GM18873 (cell line): ENCODE results near the gene SRPX.

ENCODE experiments used
- ATAC-seq: cut with Tn5 transposase; IDR thresholded peaks from one replicate; pipeline ENCODE4 v1.9.1; 2021; ENCODE audit warnings: mild to moderate bottlenecking, moderate library complexity, moderate number of reproducible peaks; ENCODE audit not compliant: unreplicated experiment, low FRiP score

SRPX gene

GRCh38 chrX:38142610-38143009 is 78.1 kb downstream of the SRPX start:
- no peak for ATAC-seq

DNA sequence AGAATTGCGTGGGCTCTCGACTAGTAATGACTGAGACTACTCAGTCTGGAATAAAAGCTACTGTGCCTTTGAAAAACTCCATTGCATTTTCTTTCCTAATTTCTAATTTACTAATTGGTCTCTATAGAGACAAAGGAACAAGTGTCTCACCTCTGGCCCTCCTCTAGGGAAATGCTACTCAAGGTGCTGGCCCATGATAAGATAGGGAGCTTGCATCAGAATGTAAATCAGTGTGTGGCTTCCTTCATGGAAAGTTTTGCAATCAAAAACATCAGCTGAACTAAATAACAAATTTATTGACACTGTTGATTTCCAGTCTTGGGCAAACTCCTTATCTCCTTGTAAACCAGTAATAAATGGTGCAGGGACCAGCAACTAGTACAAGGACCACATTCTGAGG is 81.8 kb downstream of the SRPX start:
- no peak for ATAC-seq

- no peak for ATAC-seq
These were observed 82.3 kb downstream of the SRPX start for GRCh38 chrX:38138157-38138891.

GRCh38 chrX:38129366-38129765 is 91.3 kb downstream of the SRPX start:
- ATAC-seq = no peak

- no peak for ATAC-seq
These were observed 92.7 kb downstream of the SRPX start for GRCh38 chrX:38127961-38128360.

- no peak for ATAC-seq
These were observed 94.5 kb downstream of the SRPX start for GRCh38 chrX:38126179-38126578.

- ATAC-seq = no peak
These were observed 96.7 kb downstream of the SRPX start for GRCh38 chrX:38124000-38124399.

GRCh38 chrX:38117485-38117884 is 103.2 kb downstream of the SRPX start:
- ATAC-seq = no peak

DNA sequence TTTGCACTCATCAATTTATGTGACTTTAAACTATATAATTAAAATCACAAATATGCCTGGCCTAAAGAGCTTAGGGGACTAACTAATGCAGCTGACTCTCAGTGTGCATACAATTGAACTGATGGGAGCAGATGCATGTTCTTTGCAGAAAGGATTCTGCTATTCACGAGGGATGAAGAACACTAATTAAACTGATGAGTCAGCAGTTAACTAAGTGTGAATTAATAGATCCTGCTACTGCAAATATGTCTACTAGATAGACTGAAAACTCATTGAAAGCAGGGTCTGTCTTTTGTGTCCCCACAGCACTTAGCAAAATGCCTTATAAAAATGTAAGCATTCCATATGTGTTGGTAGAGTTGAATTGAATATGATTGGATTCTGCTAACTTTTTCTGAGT is 104.0 kb downstream of the SRPX start:
- no peak for ATAC-seq

DNA sequence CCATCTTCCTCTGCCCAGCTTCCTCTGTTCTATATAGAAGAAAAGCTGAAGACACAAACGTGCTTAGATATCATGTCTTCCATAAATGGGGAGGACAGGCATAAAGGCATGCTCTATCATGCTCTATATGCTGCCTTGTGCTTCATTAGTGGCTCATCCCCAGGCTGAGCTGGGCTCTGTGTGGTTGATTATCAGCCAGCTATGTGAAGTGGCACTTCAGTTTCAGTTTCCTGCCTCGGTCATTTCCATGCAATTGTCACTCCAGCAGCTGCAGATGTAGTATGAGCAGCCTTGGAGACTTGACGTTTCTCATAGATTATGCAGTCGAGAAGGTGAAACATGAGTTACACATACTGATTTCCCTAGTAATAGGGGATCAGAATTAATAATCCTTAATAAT is 108.1 kb downstream of the SRPX start:
- ATAC-seq = peak; percentile 59

GRCh38 chrX:38111196-38111595 is 109.5 kb downstream of the SRPX start:
- no peak for ATAC-seq

- ATAC-seq = no peak
These were observed 110.4 kb downstream of the SRPX start for GRCh38 chrX:38110231-38110630.

DNA sequence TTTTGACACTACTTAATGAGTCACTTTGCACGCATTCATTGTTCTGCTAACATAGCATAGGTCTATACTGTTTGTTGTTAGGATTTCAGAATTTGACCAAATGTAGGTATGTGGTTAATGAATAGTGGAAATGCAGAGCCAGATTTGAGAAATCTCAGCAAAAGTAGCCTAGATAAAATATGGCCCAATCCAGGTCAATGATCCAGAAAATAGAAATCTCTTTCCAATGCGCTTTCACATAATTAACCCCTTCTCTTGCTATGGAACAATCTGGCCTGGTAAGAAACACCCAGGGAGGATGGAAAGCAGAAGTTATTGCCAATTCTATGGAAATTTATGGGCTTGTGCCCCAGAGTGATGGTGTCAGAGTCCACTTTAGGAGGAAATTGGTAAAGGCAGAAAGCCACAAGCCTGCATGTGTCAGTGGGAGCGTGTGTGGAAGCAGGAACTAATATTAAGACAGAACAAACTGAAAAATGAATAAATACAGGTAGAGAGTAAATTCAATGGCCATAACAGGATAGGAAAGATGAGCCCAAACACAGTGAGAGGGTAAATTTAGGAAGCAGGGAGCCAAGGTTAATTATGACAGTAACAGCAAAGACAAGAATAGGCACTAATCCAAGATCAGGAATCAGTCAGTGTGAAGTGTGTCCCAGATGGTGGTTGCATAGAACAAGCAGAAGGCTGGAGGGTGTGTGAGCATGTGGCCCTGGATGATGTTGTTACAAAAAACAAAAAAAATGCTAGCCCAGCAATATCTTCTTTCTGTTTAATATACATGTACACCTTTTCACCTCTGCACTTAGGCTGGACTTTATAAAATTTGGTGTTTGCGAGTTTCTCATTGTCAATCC is 111.4 kb downstream of the SRPX start:
- no peak for ATAC-seq

- no peak for ATAC-seq
These were observed 112.3 kb downstream of the SRPX start for GRCh38 chrX:38108364-38108763.

DNA sequence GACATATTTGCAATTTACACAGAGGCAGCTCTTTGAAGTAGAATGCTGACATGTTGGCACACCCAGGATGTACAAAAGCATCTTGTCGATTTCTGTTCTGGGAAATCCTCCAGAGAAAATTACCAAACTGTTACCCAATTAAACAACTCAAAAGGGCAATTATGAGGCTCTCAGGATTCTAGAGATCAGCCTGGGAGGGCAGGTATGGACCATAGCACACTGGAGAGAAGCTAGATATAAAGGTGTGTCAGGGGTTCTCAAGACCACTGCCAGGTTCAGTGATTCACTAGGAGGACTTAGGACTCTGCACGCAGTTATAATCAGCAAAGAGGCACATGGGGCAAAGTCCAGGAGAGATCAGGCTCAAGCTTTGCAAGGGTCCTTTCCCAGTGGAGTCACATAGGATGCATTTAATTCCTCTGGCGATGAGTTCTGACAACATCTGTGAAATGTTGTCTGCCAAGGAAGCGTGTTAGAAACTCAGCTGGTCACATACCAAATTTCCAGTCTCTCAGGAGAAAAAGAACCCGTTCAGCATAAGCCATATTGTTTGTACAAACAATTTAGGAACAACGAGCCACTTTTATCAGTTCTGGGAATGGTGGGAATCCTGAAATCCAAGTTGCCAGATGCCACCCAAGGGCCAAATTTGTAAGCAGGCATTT is 113.5 kb downstream of the SRPX start:
- no peak for ATAC-seq

GRCh38 chrX:38105216-38105725 is 115.4 kb downstream of the SRPX start:
- no peak for ATAC-seq

DNA sequence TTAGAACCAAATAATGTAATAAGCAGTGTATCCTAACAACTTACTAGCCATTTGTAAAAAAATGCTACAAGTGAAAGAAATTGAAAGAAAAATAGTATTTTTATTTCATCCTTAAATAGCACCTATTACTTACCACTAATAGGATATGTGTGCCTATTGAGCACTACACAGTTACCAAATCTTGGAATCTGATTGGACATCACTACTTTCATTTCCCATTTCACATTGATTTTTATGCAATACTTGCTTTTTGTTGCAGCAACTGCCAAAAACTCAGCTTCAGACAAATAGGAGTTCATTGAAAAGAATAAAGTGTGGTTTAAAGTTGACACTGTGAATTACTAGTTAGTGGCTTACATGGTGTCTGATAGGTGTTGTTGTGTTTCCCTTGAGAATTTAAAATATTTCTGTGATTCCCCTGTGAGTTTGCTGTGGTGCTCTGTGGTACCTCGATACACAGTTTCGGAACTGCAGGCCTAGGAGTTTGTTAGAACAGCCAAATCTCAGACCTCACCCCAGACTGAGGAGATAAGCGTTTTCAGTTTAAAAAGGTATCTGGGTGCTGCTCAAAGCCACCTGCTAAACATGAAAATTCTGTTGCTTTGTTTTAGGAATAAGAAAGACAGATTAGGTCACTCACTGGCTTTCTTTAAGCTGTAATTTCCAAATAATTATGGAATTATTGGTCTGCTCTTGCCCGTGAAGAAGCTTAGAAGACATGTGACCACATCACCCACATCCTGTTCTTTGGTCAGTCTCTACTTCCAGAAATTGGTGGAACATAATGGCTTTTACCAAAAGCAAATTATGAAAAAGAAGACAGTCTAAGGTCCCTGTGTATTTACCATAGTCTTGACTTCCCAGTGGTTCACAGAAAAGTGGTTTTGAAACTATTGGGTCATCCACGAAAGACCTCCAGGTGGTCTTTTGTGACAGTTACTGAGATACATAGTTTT is 116.5 kb downstream of the SRPX start:
- peak; percentile 84 for ATAC-seq

DNA sequence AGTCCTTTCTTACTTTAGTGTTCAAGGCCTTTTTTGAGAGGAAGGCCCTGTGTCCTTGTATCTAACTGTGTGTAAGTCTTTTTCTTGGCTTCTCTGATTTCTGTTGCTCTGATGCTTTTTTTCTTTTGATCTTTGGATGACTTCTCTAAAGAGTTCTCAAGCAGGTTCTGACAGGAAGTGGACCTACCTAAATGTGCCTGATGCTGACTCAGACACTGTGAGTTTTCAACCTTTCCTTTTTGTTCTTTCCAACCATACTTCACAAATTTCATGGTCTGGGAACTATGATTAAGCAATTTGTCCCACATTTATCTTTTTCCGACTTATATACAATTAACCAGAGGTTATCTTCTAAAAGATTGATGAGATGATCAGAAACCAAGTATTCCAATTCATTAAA is 117.8 kb downstream of the SRPX start:
- no peak for ATAC-seq

- ATAC-seq = no peak
These were observed 118.4 kb downstream of the SRPX start for GRCh38 chrX:38102240-38102639.

GRCh38 chrX:38099688-38100087 is 121.0 kb downstream of the SRPX start:
- ATAC-seq = no peak
